ENCODE results near the gene CYP4F22. TPM values are rescaled to one million over a fixed set of nuclear protein-coding genes. Genes with fewer than 3 reads are reported as not detected.
"Not testable (repeated sequence)": the region's sequence is repeated elsewhere in the genome, so short reads cannot be mapped to it uniquely, and the experiment has no call there.

CYP4F22 gene
- total RNA-seq, 1 donor = not detected

GRCh38 chr19:15507068-15508034, 974 bp upstream of the CYP4F22 start:
- Histone ChIP-seq H3K36me3 (ENCODE audit: insufficient read depth, low read length) (no peaks in the 10 kb centered on the region), H3K4me3 (ENCODE audit: insufficient read depth, low read length) (no peak overlapping the region), H3K27me3 (ENCODE audit: insufficient read depth, low read length) (peaks cover 11% of the 10 kb centered on the region), H3K4me2 (ENCODE audit: insufficient read depth, low read length) (no peak overlapping the region), H3K27ac (ENCODE audit: low read depth, low read length) (no peak overlapping the region), H3K9me3 (ENCODE audit: low read depth, low read length) (no peaks in the 10 kb centered on the region), H2AFZ (ENCODE audit: low read length) (no peak overlapping the region), H3K79me2 (ENCODE audit: insufficient read depth, low read length) (no peaks in the 10 kb centered on the region), H3K4me1 (ENCODE audit: insufficient read depth, low read length) (no peaks in the 10 kb centered on the region), H4K20me1 (ENCODE audit: insufficient read depth, low read length) (no peaks in the 10 kb centered on the region)
- no peak for TF ChIP-seq CTCF (IDR thresholded peaks at IDR 0.05; ENCODE audit: extremely low read depth, low read depth, low read length)
- no peak for DNase-seq (ENCODE audit: insufficient read length, low spot score, missing footprints)

- Histone ChIP-seq H3K4me2 (ENCODE audit: insufficient read depth, low read length) (no peak overlapping the region), H3K27me3 (ENCODE audit: insufficient read depth, low read length) (peaks cover 11% of the 10 kb centered on the region), H3K4me1 (ENCODE audit: insufficient read depth, low read length) (no peaks in the 10 kb centered on the region), H3K9me3 (ENCODE audit: low read depth, low read length) (no peaks in the 10 kb centered on the region), H3K36me3 (ENCODE audit: insufficient read depth, low read length) (no peaks in the 10 kb centered on the region), H3K4me3 (ENCODE audit: insufficient read depth, low read length) (no peak overlapping the region), H2AFZ (ENCODE audit: low read length) (no peak overlapping the region), H3K79me2 (ENCODE audit: insufficient read depth, low read length) (no peaks in the 10 kb centered on the region), H3K27ac (ENCODE audit: low read depth, low read length) (no peak overlapping the region), H4K20me1 (ENCODE audit: insufficient read depth, low read length) (no peaks in the 10 kb centered on the region)
- TF ChIP-seq CTCF (IDR thresholded peaks at IDR 0.05; ENCODE audit: extremely low read depth, low read depth, low read length) = no peak
- DNase-seq (ENCODE audit: insufficient read length, low spot score, missing footprints) = no peak
Measured at GRCh38 chr19:15511671-15512424, 3.5 kb downstream of the CYP4F22 start.

- H3K79me2 ChIP-seq (ENCODE audit: insufficient read depth, low read length); H2AFZ ChIP-seq (ENCODE audit: low read length); H3K36me3 ChIP-seq (ENCODE audit: insufficient read depth, low read length); H3K27me3 ChIP-seq (ENCODE audit: insufficient read depth, low read length); H3K4me2 ChIP-seq (ENCODE audit: insufficient read depth, low read length); H3K9me3 ChIP-seq (ENCODE audit: low read depth, low read length); H4K20me1 ChIP-seq (ENCODE audit: insufficient read depth, low read length); H3K4me3 ChIP-seq (ENCODE audit: insufficient read depth, low read length); DNase-seq (ENCODE audit: insufficient read length, low spot score, missing footprints); H3K27ac ChIP-seq (ENCODE audit: low read depth, low read length); H3K4me1 ChIP-seq (ENCODE audit: insufficient read depth, low read length): not testable (repeated sequence)
Measured at GRCh38 chr19:15515227-15515625, 6.9 kb downstream of the CYP4F22 start.

GRCh38 chr19:15516363-15516762, 8.0 kb downstream of the CYP4F22 start:
- Histone ChIP-seq H3K27me3 (ENCODE audit: insufficient read depth, low read length) (no peaks in the 10 kb centered on the region), H3K27ac (ENCODE audit: low read depth, low read length) (no peak overlapping the region), H3K9me3 (ENCODE audit: low read depth, low read length) (no peaks in the 10 kb centered on the region), H3K4me2 (ENCODE audit: insufficient read depth, low read length) (no peak overlapping the region), H3K4me3 (ENCODE audit: insufficient read depth, low read length) (no peak overlapping the region), H3K79me2 (ENCODE audit: insufficient read depth, low read length) (no peaks in the 10 kb centered on the region), H3K36me3 (ENCODE audit: insufficient read depth, low read length) (no peaks in the 10 kb centered on the region), H2AFZ (ENCODE audit: low read length) (no peak overlapping the region), H3K4me1 (ENCODE audit: insufficient read depth, low read length) (no peaks in the 10 kb centered on the region), H4K20me1 (ENCODE audit: insufficient read depth, low read length) (no peaks in the 10 kb centered on the region)
- DNase-seq (ENCODE audit: insufficient read length, low spot score, missing footprints) = no peak
- TF ChIP-seq CTCF (IDR thresholded peaks at IDR 0.05; ENCODE audit: extremely low read depth, low read depth, low read length) = no peak

Data from osteoblast (primary cell).